Fibroblast of mammary gland (primary cell): ENCODE data around the gene RFX2.

Source experiments
- DNase-seq: peaks from one replicate; pipeline ENCODE4 v3.0.0-alpha.2; 2010; ENCODE audit warnings: low read depth
- H3K4me3 ChIP-seq: 2 replicates; pipeline ENCODE4 v1.5.1; 2011; ENCODE audit warnings: low read depth, mild to moderate bottlenecking, low read length, moderate library complexity; ENCODE audit not compliant: control insufficient read depth
- TF ChIP-seq, protein P1 (sequence below): conservative IDR thresholded peaks from 2 replicates; pipeline ENCODE4 v1.5.1; 2011; ENCODE audit warnings: low read depth, low read length, inconsistent platforms; ENCODE audit not compliant: control insufficient read depth, insufficient read depth

RFX2 gene

DNA sequence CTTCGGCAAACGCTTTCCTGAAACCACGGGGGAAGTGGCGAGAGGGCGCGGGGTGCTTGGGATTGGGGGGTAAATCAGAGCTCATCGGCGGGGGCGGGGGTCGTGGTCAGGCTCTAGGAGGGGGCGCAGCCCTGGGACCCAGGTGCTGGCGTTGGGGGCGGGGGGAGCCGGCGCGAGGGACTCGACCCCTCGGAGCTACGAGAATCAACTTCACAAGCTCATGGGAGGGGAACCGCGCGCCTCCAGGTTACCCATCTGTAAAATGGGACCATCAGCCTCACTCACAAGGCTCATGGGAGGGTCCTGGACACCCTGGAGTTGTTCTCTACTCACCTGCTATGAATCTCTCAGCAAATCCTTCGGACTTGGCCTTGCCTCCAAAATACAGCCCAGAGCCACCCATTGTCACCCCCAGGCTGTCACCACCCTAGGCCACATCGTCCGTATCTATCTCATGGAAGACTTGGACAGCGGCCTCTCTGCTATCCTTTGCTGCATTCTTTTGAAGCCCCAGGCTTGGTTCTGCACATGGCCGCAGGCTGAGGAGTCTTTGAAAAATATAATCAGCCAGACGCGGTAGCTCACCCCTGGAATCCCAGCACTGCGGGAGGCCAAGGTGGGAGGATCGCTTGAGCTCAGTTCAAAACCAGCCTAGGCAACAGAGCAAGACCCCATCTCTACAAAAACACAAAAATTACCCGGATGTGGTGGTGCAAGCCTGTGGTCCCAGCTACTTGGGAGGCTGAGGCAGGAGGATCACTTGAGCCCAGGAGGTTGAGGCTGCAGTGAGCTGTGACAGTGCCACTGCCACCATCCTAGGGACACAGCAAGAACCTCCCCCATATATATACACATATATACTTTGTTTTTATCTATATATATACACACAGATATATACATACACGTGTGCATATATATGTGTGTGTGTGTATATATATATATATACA lies 131.4 kb downstream of the RFX2 start:
- TF ChIP-seq, protein P1, sequence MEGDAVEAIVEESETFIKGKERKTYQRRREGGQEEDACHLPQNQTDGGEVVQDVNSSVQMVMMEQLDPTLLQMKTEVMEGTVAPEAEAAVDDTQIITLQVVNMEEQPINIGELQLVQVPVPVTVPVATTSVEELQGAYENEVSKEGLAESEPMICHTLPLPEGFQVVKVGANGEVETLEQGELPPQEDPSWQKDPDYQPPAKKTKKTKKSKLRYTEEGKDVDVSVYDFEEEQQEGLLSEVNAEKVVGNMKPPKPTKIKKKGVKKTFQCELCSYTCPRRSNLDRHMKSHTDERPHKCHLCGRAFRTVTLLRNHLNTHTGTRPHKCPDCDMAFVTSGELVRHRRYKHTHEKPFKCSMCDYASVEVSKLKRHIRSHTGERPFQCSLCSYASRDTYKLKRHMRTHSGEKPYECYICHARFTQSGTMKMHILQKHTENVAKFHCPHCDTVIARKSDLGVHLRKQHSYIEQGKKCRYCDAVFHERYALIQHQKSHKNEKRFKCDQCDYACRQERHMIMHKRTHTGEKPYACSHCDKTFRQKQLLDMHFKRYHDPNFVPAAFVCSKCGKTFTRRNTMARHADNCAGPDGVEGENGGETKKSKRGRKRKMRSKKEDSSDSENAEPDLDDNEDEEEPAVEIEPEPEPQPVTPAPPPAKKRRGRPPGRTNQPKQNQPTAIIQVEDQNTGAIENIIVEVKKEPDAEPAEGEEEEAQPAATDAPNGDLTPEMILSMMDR: no peak
- peak overlapping the region; percentile 74 for H3K4me3 ChIP-seq
- no peak for DNase-seq

DNA sequence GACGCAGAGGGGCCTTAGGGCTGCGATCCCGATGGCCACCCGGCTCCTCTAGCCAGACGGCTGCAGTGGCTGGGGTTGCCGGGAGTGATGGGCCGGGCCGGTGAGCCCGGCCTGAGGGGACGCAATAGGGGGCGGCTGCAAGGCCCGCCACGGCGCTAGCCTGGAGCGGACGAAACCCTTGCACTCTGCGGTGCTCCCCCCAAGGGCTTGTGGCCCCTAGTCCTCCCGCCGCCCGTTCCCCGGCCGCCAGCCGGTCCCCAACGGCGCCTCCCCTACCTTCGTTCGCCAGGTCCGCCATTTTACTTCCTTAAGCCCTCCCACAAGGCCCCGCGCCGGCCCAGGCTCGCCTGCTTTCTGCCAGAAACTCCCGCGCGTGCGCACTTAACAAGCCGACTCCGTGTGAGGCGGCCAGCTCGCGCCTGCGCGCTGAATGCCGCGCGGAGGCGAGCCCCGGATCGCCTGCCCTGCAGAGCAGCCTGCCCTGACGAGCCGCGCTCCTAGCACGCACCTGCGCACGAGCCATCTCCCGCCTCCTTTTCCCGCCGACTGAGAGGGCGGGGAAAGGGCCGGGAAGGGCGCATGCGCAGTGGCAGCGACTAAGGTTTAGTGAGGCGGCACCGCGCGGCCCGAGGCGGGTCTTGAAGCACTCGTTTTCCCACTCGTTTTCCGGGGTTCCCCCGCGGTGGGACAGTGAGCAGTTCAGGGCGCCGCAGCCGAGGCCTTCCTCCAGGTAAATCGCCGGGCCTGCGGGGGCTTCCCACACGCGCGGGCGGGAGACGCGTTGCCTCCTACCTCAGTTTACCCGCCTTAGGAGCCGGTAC lies 132.3 kb downstream of the RFX2 start, which contains the start of gene RANBP3:
Gene RANBP3, minus strand, starts transcription at position 356 of the 821 bp plus-strand sequence. Its CDS starts 58 bp downstream, at position 298.
- peak within 1 kb of the TSS; percentile 78 for H3K4me3 ChIP-seq
- peak; percentile 98 for DNase-seq
- TF ChIP-seq, protein P1: no peak

DNA sequence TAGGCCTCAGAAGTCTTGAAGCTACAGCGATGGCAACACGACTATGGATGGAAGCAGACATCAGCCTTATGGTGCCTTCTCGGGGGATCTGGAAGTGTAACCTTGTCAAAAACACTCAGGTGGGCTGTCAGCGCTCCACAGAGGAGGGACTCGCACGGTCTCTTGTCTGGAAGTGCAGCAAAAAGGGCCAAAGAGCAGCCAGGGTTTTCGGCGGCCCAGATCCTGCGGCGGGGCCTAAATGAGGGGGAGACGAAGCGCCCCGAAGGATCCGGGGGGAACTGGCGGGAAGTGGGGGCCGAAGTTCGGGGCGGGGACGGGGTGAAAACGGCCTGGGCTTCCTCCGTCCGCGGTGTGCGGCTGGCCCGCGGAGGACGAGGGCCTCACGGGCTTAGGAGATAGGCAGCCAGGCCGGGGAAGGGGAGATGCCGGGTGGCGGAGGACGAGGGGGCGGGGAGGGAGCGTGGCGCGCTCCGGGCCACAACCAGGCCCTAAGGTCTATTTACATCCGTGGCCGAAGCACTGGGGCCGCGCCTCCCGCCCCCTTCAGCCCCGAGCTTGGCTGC lies 133.0 kb downstream of the RFX2 start:
- TF ChIP-seq, protein P1: no peak
- no peak for DNase-seq
- H3K4me3 ChIP-seq: peak overlapping the region; percentile 78

DNA sequence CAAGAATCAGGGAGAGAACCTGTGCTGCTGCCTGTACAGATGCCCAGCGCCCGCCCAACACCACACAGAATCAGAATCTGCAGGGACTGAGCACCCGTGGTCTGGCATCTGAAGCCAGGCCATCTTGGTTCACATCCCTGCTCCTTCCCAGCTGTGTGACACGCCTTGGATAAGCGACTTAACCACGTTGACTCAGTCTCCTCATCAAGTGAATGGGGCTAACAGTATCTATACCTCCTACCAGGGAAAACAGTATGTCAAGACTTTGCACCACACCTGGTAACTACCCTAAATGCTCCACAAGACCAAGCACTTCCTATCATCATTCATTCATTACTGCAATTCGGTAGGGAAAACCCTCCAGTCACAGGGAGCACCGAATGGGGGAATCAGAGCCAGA lies 133.5 kb downstream of the RFX2 start:
- H3K4me3 ChIP-seq: peak overlapping the region; percentile 78
- no peak for DNase-seq
- TF ChIP-seq, protein P1: no peak

DNA sequence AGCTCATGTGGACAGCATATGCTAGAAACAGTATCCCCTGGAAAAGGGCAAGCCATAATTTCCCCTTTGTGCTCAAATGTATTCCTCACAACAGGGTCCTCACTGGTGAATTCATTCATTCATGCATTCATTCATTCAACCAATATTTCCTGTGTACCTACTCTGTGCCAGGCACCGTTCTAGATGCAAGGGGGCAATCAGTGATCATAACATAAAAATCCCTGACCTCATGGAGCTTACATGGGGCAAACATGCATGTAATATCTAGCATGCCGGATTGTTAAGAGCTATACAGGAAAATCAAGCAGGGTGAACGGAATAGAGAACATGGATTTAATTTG lies 134.9 kb downstream of the RFX2 start:
- no peak overlapping the region for H3K4me3 ChIP-seq

More for the DNA sequence above, 134.9 kb downstream of the RFX2 start:
- DNase-seq: no peak
- TF ChIP-seq, protein P1: no peak
